ENCODE results near the gene PRDM11. TPM values are rescaled to one million over a fixed set of nuclear protein-coding genes. Genes with fewer than 3 reads are reported as not detected.

The PRDM11 gene
- total RNA-seq, 1 donor from 2014 or later: 32.9 TPM

- Mint-ChIP-seq H3K4me1 (ENCODE audit: low read depth) (peaks cover 54% of the 10 kb centered on the region), H3K9me3 (ENCODE audit: low read depth) (no peaks in the 10 kb centered on the region), H3K27me3 (ENCODE audit: low read depth) (no peaks in the 10 kb centered on the region), H3K27ac (ENCODE audit: unreplicated experiment) (no peak overlapping the region), H3K4me3 (ENCODE audit: unreplicated experiment) (no peak overlapping the region), H3K36me3 (ENCODE audit: low read depth) (peaks cover 2% of the 10 kb centered on the region)
- no peak for DNase-seq (ENCODE audit: low spot score)
- TF ChIP-seq CTCF (IDR thresholded peaks at IDR 0.05): no peak
Measured at GRCh38 chr11:45156741-45157140, 10.3 kb downstream of the PRDM11 start.

GRCh38 chr11:45157247-45158209 is 11.1 kb downstream of the PRDM11 start:
- no peak overlapping the region for H3K4me3 Mint-ChIP-seq (ENCODE audit: unreplicated experiment)
- no peak for DNase-seq (ENCODE audit: low spot score)

GRCh38 chr11:45158210-45158731 is 11.8 kb downstream of the PRDM11 start:
- no peaks in the 10 kb centered on the region for H3K27me3 Mint-ChIP-seq (ENCODE audit: low read depth)
- H3K9me3 Mint-ChIP-seq (ENCODE audit: low read depth): no peaks in the 10 kb centered on the region
- DNase-seq (ENCODE audit: low spot score): no peak
- H3K4me1 Mint-ChIP-seq (ENCODE audit: low read depth): peaks cover 69% of the 10 kb centered on the region
- no peak for TF ChIP-seq CTCF (IDR thresholded peaks at IDR 0.05)
- no peaks in the 10 kb centered on the region for H3K36me3 Mint-ChIP-seq (ENCODE audit: low read depth)
- peak overlapping the region; percentile 69 for H3K27ac Mint-ChIP-seq (ENCODE audit: unreplicated experiment)
- no peak overlapping the region for H3K4me3 Mint-ChIP-seq (ENCODE audit: unreplicated experiment)

More at GRCh38 chr11:45157247-45158209, 11.1 kb downstream of the PRDM11 start:
- Mint-ChIP-seq H3K27me3 (ENCODE audit: low read depth) (no peaks in the 10 kb centered on the region), H3K4me1 (ENCODE audit: low read depth) (peaks cover 61% of the 10 kb centered on the region), H3K27ac (ENCODE audit: unreplicated experiment) (peak overlapping the region; percentile 62), H3K36me3 (ENCODE audit: low read depth) (no peaks in the 10 kb centered on the region), H3K9me3 (ENCODE audit: low read depth) (no peaks in the 10 kb centered on the region)
- no peak for TF ChIP-seq CTCF (IDR thresholded peaks at IDR 0.05)

- peak overlapping the region; percentile 69 for H3K27ac Mint-ChIP-seq (ENCODE audit: unreplicated experiment)
- no peaks in the 10 kb centered on the region for H3K36me3 Mint-ChIP-seq (ENCODE audit: low read depth)
- H3K27me3 Mint-ChIP-seq (ENCODE audit: low read depth): no peaks in the 10 kb centered on the region
- no peak overlapping the region for H3K4me3 Mint-ChIP-seq (ENCODE audit: unreplicated experiment)
- DNase-seq (ENCODE audit: low spot score): peak; percentile 88
- H3K4me1 Mint-ChIP-seq (ENCODE audit: low read depth): peaks cover 75% of the 10 kb centered on the region
- TF ChIP-seq CTCF (IDR thresholded peaks at IDR 0.05): no peak
- no peaks in the 10 kb centered on the region for H3K9me3 Mint-ChIP-seq (ENCODE audit: low read depth)
Measured at GRCh38 chr11:45158891-45159605, 12.6 kb downstream of the PRDM11 start.

- Mint-ChIP-seq H3K27me3 (ENCODE audit: low read depth) (no peaks in the 10 kb centered on the region), H3K9me3 (ENCODE audit: low read depth) (no peaks in the 10 kb centered on the region), H3K4me3 (ENCODE audit: unreplicated experiment) (no peak overlapping the region), H3K36me3 (ENCODE audit: low read depth) (no peaks in the 10 kb centered on the region), H3K27ac (ENCODE audit: unreplicated experiment) (no peak overlapping the region), H3K4me1 (ENCODE audit: low read depth) (peaks cover 78% of the 10 kb centered on the region)
- TF ChIP-seq CTCF (IDR thresholded peaks at IDR 0.05): no peak
- DNase-seq (ENCODE audit: low spot score): no peak
Measured at GRCh38 chr11:45159781-45160365, 13.4 kb downstream of the PRDM11 start.

All from chondrocyte (in vitro differentiated cells).